GM21723 (cell line): ENCODE data around the gene ZNF428.
"Not testable (repeated sequence)": the region's sequence is repeated elsewhere in the genome, so short reads cannot be mapped to it uniquely, and the experiment has no call there.

Experiments
- ATAC-seq: cut with Tn5 transposase; IDR thresholded peaks from one replicate; pipeline ENCODE4 v1.9.1; 2021; ENCODE audit warnings: mild to moderate bottlenecking, moderate library complexity; ENCODE audit not compliant: unreplicated experiment

The ZNF428 gene, protein sequence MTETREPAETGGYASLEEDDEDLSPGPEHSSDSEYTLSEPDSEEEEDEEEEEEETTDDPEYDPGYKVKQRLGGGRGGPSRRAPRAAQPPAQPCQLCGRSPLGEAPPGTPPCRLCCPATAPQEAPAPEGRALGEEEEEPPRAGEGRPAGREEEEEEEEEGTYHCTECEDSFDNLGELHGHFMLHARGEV

DNA sequence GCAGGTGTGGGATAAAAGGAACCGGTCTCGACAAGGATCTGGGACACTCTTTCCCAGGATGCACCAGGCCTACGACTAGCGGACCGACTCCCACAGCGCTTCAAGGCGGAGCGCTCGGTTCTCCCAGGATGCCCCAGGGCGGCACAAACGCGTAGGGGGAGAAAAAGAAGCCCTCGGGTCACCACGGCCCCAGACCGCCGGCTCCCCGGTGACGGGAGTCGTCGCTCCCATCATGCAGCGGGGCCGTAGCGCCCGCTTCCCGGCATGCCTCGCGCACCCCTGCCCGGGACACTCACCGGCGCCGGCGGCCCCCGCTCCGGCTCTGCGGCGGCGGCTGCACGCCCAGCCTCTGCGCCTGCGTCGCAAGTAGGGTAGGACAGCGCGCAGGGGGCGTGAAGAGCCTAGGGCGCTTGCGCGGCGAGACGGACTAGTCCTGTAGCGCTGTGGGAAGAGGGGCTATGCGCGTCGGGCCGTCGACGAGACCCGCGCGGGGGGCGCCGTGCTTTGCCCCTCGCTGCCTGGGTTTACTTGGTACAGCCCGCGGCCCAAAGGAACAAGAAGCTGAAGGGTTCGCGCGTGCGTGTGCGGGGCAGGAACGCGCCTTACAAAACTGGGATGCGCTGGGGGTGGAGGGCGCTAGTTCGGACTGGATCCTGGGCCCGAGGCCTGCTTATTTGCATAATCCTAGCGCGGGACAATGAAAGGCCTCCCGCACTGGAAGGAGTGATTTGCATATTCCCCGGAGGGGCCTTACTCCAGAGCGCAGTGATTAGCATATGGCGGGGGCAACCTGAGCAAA is at the start of gene ZNF428:
TSS of gene ZNF428 (minus strand) at position 368 of the 799 bp plus-strand sequence. CDS start 5,325 bp downstream, outside the sequence.
- ATAC-seq: peak; percentile 70

DNA sequence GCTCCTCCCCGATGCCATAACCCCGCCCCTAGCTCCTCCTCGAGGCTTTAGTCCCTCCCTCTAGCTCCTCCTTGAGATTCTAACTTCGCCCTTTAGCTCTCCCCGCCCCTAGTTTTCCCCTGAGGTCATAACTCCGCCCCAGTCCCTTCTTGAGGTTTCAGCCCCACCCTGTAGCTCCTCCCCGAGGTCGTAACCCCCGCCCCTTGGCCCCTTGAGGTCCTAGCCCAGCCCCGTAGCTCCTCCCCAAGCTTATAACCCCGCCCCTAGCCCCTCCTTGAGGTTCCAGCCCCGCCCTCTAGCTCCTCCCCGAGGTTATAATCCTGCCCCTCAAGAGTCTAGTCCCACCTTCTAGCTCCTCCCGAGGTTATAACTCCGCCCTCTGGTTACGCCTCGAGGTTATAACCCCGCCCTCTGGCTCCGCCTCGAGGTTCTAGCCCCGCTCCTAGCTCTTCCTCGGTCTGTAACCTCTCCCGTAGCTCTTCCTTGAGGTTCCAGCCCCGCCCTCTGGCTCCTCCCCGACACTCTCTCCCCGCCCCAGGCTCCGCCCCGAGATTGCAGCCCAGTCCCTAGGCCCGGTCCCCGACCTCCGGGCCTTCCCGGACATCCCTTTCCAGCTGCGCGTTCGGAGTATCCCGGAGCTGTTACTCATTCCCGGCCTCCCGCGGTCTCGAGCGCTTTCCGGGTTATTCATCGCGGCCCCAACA is 49.1 kb upstream of the ZNF428 start:
- ATAC-seq: peak; percentile 87

DNA sequence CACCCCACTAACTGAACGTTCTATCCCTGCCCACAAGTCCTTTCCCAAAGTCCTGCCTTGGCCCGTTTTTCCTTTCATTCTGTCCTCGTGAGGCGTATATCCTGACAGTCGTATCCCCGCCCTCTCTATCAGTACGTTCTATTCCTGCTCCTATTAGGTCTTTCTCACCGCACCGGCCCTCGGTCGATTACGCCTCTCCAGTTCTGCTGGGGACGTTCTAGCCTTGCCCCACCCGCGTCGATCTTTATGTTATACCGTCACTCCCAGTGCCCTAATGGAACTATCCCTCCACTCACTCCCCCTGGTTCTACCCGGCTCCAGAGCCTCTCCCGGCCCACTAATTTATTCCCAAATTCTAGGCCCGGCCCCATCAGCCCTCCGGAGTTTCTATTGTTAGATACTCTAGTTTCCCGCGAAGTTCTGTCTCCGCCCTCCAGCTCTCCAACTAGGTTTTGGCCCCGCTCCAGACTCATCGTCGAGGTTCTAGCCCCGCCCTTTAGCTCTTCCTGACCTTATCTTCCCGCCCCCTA is 48.5 kb upstream of the ZNF428 start:
- no peak for ATAC-seq

DNA sequence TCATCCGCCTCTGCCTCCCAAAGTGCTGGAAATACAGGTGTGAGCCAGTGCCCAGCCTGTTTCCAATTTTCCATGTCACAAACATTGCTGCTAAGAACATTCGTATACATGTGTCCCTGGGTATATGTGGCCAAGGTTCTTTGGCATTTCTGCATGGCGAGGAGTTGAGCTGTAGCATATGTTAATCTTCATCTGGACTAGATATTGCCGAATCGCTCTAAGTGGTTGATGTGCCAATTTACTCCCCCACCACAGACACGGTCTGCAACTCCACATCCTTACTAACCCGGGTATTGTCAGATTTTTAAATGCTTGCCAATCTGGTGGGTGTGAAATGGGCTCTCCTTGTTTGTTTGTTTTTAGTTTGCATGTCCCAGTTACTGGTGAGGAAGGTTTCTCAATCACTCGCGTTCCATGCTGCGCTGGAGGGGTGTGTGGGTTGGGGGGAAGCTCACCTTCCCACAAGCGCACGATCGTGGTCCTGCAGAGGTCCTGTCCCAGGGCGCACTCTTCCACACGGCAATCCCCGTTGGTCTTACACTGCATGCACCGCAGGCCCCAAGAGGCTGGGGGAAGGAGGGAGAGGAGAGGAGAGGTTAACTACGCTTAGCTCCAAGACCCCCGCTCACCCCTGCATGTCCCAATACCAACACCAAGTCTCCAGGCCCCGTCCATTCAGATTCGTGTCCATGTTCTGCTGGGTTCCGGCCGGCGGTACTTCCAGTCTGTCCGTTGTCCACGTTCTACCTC is 47.9 kb upstream of the ZNF428 start:
- no peak for ATAC-seq

DNA sequence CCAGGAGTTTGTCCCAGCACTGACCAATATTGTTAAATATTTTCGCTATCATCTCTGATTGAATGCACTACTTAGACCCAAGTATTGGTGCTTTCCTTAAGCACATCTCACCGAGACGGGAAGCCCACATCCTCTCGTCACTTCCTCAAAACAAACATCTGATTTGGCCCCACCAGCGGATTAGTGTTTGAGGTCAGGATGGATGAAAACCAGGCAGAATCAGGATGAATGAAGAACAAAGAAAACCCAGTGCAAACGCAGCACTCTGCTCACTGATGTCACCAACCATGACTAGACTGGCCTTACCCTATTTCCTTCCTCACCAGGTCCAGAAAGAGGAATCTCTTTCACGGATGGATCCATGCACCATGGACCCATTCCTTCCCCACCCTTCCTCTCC is 44.6 kb upstream of the ZNF428 start:
- no peak for ATAC-seq

DNA sequence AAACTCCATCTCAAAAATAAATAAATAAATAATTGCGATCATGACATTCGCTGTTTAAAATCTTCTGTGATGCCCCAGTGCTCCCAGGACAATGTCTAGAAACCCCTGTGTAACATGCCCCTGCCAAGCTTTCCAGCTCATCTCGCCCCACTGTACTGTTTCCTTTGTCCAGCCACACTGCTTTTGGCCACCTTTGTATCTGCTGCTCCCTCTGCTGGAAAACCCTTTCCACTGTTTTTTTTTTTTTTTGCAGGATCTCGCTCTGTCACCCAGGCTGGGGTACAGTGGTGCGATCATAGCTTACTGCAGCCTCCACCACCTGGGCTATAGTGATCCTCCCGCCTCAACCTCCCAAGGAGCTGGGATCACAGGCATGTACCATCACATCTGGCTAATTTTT is 43.1 kb upstream of the ZNF428 start:
- no peak for ATAC-seq

DNA sequence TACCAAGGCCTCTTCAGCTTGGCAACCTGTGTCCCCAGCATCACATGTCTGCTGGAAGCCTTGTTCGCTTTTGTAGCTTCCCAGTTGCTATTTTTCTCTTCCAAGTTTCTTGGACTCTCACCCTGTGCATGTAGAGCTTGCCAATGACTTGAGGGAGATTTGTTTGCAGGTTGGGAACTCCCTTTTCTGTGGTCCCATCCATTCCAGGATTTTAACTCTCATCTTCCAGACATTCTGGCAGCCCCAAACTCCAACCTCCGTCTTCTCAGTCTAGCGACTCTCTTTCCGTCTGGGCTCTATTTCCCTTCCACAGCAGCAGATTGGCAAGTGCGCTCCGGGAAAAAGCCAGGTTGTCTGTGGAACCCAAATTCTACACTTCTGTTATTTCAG is 41.5 kb upstream of the ZNF428 start:
- no peak for ATAC-seq

DNA sequence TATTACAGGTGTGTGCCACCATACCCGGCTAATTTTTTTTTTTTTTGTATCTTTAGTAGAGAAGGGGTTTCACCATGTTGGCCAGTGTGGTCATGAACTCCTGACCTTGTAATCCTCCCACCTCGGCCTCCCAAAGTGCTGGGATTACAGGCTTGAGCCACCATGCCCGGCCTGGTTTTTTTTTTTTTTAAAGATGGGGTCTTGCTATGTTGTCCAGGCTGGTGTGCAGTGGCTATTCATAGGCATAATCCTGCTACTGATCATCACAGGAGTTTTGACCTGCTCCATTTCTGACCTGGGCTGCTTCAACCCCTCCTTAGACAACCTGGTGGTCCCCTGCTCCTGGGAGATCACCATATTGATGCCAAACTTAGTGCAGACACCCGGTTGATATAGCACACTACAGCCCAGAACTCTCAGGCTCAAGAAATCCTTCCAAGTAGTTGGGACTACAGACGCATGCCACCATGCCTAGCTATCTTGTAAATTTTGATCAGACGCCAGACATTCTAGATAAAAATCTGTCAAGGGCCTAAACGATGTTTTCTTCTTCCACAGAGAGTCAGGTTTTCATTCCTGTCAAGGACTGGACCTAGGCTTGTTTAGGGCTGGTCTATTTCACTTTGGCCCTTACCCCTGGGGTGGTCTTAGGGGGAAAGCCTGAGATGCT is 41.0 kb upstream of the ZNF428 start:
- ATAC-seq: no peak

DNA sequence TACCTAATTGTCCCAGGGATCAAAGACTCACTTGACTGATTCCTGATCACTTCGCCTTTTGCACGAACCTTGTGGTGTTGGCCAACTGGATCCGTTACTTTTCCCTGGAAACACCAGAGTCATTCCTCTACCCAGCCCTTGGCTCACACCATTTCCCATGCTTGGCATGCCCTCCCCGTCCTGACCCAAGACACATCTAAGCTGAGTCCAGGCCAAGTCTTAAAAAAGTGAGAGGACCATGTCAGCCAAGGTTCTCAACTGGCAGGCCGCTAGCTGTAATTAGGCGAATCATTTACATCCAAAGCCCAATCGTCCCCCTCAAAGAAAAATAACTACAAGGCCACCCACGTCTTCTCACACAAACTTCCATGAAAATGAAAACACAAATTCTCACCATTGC is 39.1 kb upstream of the ZNF428 start:
- no peak for ATAC-seq

DNA sequence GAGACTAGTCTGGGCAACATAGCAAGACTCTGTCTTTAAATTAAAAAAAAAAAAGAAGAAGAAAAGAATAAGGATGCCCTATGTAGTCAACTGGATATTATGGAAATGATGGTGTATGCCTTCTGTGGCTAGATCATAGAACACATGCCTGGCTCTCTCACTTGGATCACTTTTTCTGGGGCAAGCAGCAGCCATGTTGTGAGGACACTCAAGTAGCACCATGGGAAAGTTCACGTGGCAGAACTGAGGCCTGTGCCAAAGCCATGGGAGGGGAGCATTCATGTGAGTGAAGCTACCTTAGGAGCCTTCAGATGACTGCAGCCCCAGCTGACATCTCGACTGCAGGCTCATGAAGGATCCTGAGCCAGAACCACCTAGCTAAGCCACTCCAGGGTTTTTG is 38.6 kb upstream of the ZNF428 start:
- ATAC-seq: no peak

DNA sequence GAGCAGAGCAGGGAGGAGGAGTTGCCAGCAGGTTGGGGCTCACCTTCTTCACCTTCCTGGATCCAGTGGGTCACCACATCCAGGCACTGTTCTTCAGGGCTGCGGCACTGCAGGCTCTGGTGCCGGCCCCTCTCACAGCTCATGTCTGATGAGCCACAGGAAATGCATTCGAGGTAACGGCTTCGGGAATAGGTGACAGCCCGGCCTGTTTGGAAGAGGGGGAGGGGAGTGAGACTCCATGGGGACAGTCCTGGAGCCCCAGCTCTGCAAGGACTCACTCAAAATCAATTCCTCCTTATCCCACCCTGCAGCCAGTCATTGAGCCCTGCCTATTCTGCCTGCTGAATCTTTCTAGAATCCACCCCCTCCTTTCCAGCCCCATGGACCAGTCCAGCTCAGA is 37.0 kb upstream of the ZNF428 start:
- no peak for ATAC-seq

DNA sequence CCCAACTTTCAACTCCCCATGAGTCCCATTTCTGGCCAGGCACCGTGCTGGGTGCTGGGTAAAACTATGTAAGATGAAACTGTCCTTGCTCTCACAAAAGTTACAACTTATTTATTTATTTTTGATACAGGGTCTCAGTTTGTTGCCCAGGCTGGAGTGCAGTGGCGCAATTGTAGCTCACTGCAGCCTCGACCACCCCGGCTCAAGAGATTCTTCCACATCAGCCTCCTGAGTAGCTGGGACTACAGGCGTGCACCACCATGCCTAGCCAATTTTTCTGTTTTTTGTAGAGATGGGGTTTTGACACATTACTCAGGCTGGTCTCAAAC is 33.1 kb upstream of the ZNF428 start:
- no peak for ATAC-seq

DNA sequence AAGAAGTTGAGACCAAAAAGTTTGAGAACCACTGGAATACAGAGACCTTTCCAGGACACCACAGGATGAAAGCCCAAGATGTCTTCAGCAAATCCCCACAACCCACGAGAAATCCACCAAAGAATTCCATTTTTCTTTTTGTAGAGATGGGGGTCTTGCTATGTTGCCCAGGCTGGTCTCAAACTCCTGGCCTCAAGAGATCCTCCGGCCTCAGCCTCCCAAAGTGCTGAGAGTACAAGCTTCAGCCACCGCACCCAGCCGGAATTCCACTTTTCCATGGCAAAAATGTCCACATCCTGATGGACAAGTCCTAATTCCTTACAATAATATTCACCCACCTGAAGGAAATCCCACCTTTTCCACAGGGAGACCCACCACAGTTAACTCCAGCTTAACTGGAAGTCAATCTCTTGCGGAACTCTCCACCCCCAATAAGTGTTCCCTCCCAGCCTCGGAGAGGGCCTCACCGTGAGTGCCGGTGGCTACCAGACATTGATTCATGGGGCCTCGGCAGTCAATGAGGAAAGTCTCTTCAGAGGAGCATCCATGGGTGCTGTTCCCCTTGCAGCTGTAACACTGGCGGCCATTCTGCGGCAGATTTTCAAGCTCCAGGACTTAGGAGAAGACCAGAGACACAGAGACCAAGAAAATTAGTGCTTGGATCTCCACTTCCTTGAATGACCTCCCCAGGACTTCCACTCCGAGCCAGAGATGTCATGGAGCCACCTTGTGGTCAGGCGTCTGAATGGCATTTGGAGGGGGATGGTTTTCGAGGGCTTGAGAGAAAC is 32.5 kb upstream of the ZNF428 start:
- ATAC-seq: no peak

DNA sequence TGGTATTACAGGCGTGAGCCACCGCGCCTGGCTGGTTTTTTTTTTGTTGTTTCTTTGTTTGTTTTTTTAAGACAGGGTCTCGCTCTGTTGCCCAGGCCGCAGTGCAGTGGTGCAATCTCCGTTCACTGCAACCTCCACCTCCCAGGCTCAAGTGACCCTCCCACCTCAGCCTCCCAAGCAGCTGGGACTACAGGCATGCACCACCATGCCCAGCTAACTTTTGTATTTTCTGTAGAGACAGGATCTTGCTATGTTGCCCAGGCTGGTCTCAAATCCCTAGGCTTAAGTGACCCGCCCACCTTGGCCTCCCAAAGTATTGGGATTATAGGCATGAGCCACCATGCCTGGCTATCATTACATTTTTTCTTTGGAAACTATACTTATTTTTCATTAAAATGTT is 30.8 kb upstream of the ZNF428 start:
- ATAC-seq: not testable (repeated sequence)

DNA sequence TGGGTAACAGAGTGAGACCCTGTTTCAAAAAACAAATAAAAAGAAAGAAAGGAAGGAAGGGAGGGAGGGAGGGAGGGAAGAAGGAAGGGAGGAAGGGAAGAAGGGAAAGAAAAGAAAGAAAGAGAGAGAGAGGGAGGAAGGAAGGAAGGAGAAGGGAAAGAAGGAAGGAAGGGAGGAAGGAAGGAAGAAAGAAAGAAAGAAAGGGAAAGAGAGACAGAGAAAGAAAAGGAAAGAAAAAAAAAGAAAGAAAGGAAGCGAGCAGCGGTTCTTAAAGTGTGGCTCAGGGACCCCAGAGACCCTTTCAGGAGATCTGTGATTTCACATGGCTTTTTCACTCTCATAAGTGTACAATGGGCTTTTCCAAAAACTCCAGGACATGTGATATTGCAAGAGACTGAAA is 30.1 kb upstream of the ZNF428 start:
- no peak for ATAC-seq

DNA sequence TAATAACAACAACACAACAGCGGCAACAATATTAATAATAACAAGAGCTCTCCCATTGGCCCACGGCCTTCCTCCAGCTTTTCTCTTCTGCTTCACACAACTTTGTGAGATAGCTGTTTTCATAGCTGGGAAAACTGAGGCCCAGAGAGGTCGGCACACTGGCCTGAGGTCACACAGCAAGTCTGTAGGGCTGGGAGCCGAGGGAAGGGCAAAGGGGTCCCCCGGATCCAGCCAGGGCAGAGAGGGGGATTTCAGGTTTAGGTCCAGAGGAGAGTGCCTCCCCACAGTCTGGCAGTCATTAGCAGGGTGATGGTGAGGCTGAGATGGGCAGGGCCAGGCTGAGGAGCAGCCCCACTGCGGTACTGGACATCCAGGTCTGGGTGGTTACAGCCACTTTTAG is 29.2 kb upstream of the ZNF428 start:
- no peak for ATAC-seq

DNA sequence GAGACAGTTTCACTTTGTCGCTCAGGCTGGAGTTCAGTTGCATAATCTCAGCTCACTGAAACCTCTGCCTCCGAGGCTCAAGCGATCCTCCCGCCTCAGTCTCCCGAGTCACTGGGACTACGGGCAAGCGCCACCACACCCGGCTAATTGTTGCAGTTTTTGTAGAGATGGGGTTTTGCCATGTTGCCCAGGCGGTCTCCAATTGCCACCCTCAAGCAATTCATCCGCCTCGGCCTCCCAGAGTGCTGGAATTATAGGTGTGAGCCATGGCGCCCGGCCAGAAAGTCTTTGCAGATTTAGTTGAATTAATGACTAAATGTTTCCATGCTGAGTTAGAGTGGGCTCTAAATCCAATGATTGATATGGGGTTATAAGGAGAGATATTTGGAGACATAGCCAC is 24.8 kb upstream of the ZNF428 start:
- no peak for ATAC-seq

DNA sequence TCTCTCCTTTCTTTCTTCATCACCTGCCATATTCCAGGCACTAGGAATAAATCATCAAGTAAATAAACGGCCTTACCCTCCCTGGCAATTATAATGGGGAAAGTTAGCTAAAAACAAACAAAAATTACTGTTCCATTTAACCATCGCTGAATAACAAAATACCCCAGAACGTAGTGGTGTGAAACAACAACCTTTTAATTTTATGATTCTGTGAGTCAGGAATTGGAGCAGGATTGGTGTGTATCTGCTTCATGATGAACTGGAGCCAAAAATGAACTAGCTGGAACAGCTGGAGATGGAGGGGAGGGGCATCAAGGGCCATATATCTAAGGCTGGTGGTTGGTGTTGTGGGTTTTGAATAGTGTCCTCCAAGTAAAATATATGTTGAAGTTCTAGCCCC is 23.9 kb upstream of the ZNF428 start:
- no peak for ATAC-seq

DNA sequence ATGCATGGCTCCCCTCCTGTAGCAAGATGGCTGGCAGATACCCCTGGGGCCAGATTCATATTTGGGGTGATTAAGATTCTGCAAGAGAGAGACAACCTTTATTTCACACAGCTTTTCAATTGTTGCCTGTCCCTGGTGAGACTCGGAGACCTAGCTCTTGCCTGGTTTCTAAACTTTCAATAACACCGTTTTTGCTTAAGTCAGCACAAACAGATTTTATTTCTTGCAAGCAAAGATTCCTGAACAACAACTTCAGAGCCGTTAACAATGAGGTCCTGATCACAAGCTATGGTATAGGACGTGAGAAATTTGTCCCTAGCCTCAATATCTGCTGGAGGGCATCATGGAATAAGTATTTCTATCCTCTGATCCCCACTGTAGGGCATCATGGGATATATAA is 23.1 kb upstream of the ZNF428 start:
- ATAC-seq: no peak

DNA sequence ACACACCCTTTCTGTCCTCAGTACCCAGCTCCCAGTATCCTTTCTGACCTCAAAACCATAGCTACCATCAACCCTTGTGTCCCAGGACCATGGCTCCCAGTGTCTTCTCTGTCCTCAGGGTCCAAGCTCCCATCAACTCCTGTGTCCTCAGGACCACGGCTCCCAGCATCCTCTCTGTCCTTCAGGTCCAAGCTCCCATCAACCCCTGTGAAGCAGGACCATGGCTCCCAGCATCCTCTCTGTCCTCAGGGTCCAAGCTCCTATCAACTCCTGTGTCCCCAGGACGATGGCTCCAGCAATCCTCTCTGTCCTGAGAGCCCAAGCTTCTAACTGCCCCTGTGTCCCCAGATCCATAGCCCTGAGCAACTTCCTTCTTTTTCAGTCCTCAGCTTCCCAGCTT is 21.9 kb upstream of the ZNF428 start:
- ATAC-seq: no peak
